ENCODE measurements around the gene HOXB9.

Gene HOXB9

GRCh38 chr17:48605991-48606891 is 19.9 kb downstream of the HOXB9 start:
- no peak for ATAC-seq
- no peak for TF ChIP-seq TOX (CRISPR knock-in tag; IDR thresholded peaks at IDR 0.05; ENCODE audit: borderline replicate concordance)
- TF ChIP-seq ZFP3 (CRISPR knock-in tag; IDR thresholded peaks at IDR 0.05): no peak
- TF ChIP-seq CREB5 (CRISPR knock-in tag; IDR thresholded peaks at IDR 0.05; ENCODE audit: low read depth): no peak
- TF ChIP-seq ZNF565 (CRISPR knock-in tag; conservative IDR thresholded peaks at IDR 0.05; ENCODE audit: low read depth): no peak
- TF ChIP-seq ZC3H10 (CRISPR knock-in tag; IDR thresholded peaks at IDR 0.05): no peak
- TF ChIP-seq CSRNP3 (CRISPR knock-in tag; IDR thresholded peaks at IDR 0.05): no peak
- TF ChIP-seq TSHZ2 (CRISPR knock-in tag; IDR thresholded peaks at IDR 0.05): no peak
- TF ChIP-seq ISL1 (CRISPR knock-in tag; IDR thresholded peaks at IDR 0.05): no peak

GRCh38 chr17:48605409-48605919 is 20.7 kb downstream of the HOXB9 start:
- TF ChIP-seq ZC3H10 (CRISPR knock-in tag; IDR thresholded peaks at IDR 0.05) (no peak), SNAI2 (CRISPR knock-in tag; IDR thresholded peaks at IDR 0.05) (no peak), TCF4 (CRISPR knock-in tag; IDR thresholded peaks at IDR 0.05; ENCODE audit: borderline replicate concordance) (no peak), ESRRG (CRISPR knock-in tag; IDR thresholded peaks at IDR 0.05) (no peak), RARB (CRISPR knock-in tag; IDR thresholded peaks at IDR 0.05) (no peak), PPARA (CRISPR knock-in tag; IDR thresholded peaks at IDR 0.05; ENCODE audit: borderline replicate concordance) (no peak), TSHZ2 (CRISPR knock-in tag; IDR thresholded peaks at IDR 0.05) (no peak), POU6F1 (CRISPR knock-in tag; IDR thresholded peaks at IDR 0.05; ENCODE audit: borderline replicate concordance, low read depth) (no peak), OSR1 (CRISPR knock-in tag; IDR thresholded peaks at IDR 0.05) (no peak), ISL1 (CRISPR knock-in tag; IDR thresholded peaks at IDR 0.05) (no peak)
- ATAC-seq: no peak

- ATAC-seq: no peak
- TF ChIP-seq ZC3H10 (CRISPR knock-in tag; IDR thresholded peaks at IDR 0.05) (no peak), ISL1 (CRISPR knock-in tag; IDR thresholded peaks at IDR 0.05) (no peak), GLIS3 (CRISPR knock-in tag; IDR thresholded peaks at IDR 0.05) (no peak), ZNF8 (CRISPR knock-in tag; IDR thresholded peaks at IDR 0.05) (no peak), OSR1 (CRISPR knock-in tag; IDR thresholded peaks at IDR 0.05) (no peak)
These were observed 21.3 kb downstream of the HOXB9 start, which contains the start of gene HOXB6 for GRCh38 chr17:48604770-48605329. HOXB6 (minus strand) TSS chr17:48604986; CDS start chr17:48598150, 6,836 bp downstream.

Measured in SK-N-SH treated with all-trans-retinoic acid at 6 μM for 48 hours (cell line).